K562 (cell line): ENCODE measurements around the gene IFI16. TPM values are rescaled to one million over a fixed set of nuclear protein-coding genes. Genes with fewer than 3 reads are reported as not detected.

ENCODE experiments used
- CBFA2T2 ChIP-seq: fragments of 450-650 bp; conservative IDR thresholded peaks from 2 replicates; pipeline ENCODE4 v1.6.1; 2017; ENCODE audit warnings: mild to moderate bottlenecking
- COPS2 ChIP-seq: fragments of 450-650 bp; conservative IDR thresholded peaks from 2 replicates; pipeline ENCODE4 v1.6.1; 2016; ENCODE audit warnings: mild to moderate bottlenecking, moderate library complexity
- CREB3L1 ChIP-seq: fragments of 450-650 bp; IDR thresholded peaks from 2 replicates; pipeline ENCODE4 v1.6.1; 2014; ENCODE audit warnings: low read depth, mild to moderate bottlenecking, moderate library complexity, borderline replicate concordance
- KDM5B ChIP-seq: fragments of 200-600 bp; sonication (generic); IDR thresholded peaks from 2 replicates; pipeline ENCODE4 v1.6.1; 2012; ENCODE audit warnings: low read depth, mild to moderate bottlenecking, moderate library complexity, low read length, control low read depth, inconsistent platforms; ENCODE audit not compliant: insufficient replicate concordance
- NFE2 ChIP-seq: IDR thresholded peaks from 2 replicates; pipeline ENCODE4 v1.6.1; 2014; ENCODE audit warnings: antibody characterized with exemption, low read depth
- NR4A1 ChIP-seq, 2 experiments: fragments of 250-450 bp in 1 of 2; fragments of 450-650 bp in 1 of 2; sonication (Bioruptor Pico) in 1 of 2; IDR thresholded peaks; 2 replicates each; pipeline versions ENCODE4 v1.4.0 to v1.6.1; 2016 to 2020; ENCODE audit warnings: mild to moderate bottlenecking in 2 of 2, missing compliant biosample characterization in 1 of 2, missing genetic modification characterization in 1 of 2, moderate library complexity in 1 of 2
- PTRF ChIP-seq: fragments of 450-650 bp; IDR thresholded peaks from 2 replicates; pipeline ENCODE4 v1.6.1; 2016; ENCODE audit warnings: mild to moderate bottlenecking, missing genetic modification characterization, missing compliant biosample characterization
- SMARCA4 ChIP-seq: fragments of 450-650 bp; IDR thresholded peaks from 2 replicates; pipeline ENCODE4 v1.6.1; 2016
- SPI1 ChIP-seq: IDR thresholded peaks from 2 replicates; pipeline ENCODE4 v1.6.1; 2011; ENCODE audit warnings: low read depth, low read length, control low read depth, borderline replicate concordance
- TARDBP ChIP-seq: fragments of 450-650 bp; IDR thresholded peaks from 2 replicates; pipeline ENCODE4 v1.6.1; 2016
- TEAD1 ChIP-seq, 2 experiments: fragments of 450-650 bp in 1 of 2; sonication (generic) in 1 of 2; formaldehyde crosslinking; IDR thresholded peaks; 2 replicates each; pipeline versions ENCODE4 v1.4.0 to v1.8.0; 2020 to 2022; ENCODE audit warnings: mild to moderate bottlenecking in 2 of 2, missing genetic modification reagents in 1 of 2
- ZNF398 ChIP-seq: fragments of 250-450 bp; sonication (Bioruptor Pico); IDR thresholded peaks from 2 replicates; pipeline ENCODE4 v1.8.0; 2021; ENCODE audit warnings: moderate library complexity, mild to moderate bottlenecking, inconsistent platforms
- ZNF512 ChIP-seq: IDR thresholded peaks from 2 replicates; pipeline ENCODE4 v1.6.1; 2016; ENCODE audit warnings: missing genetic modification characterization, missing compliant biosample characterization
- polyA plus RNA-seq, 8 experiments: library from polyadenylated mRNA; depleted of rRNA in 4 of 8; stranded (reverse) in 5 of 8; unstranded in 3 of 8; fragments of >200 nt; fragmentation: Nextera tagmentation in 2 of 8; fragmentation: Illumina TruSeq in 1 of 8; extraction: Ambion mirVana in 2 of 8; extraction: Trizol in 1 of 8; gene quantifications; 2 replicates each; pipeline versions ENCODE4 v1.2.1 to v1.2.3, GENCODE V29; 2011 to 2014; ENCODE audit warnings: inconsistent platforms in 1 of 8, missing spikeins in 1 of 8
- total RNA-seq, 7 experiments: library from RNA; depleted of rRNA in 6 of 7; stranded (reverse); fragments of >200 nt in 6 of 7; fragmentation: Illumina TruSeq in 2 of 7; extraction: Trizol in 2 of 7; gene quantifications; 2 replicates each; pipeline versions ENCODE4 v1.2.1 to v1.2.3, GENCODE V29; 2011 to 2021; ENCODE audit warnings: low replicate concordance in 1 of 7

IFI16 gene
- total and polyA plus RNA-seq, 9 of the 15 experiments (the other 6 are each of a cell fraction or from before 2014, with no cell fraction given), result 0.70 to 2.8 (median 1.6) TPM

GRCh38 chr1:159076438-159077119 is 66.9 kb downstream of the IFI16 start, which contains the start of gene AIM2 (continued):
- TF ChIP-seq ZNF398 (CRISPR knock-in tag) (no peak), NR4A1 (CRISPR knock-in tag; IDR thresholded peaks at IDR 0.05) (no peak), NR4A1 (tag; IDR thresholded peaks at IDR 0.05) (no peak), TEAD1 (CRISPR knock-in tag; IDR thresholded peaks at IDR 0.05) (peak in 1 of 2 experiments; percentile 43; a peak in 1 of 4 replicates), NFE2 (peak; percentile 61; the same call in 1 of the 2 replicates), SPI1 (no peak), CBFA2T2 (no peak), KDM5B (no peak), SMARCA4 (peak; percentile 80; the same call in 1 of the 2 replicates), ZNF512 (tag) (no peak), TARDBP (no peak), COPS2 (no peak), PTRF (tag) (no peak; the same call in 1 of the 2 replicates), CREB3L1 (peak; percentile 47; the same call in 1 of the 2 replicates)
